HG02884 (cell line): ENCODE data around the gene SNX10.

Experiments
- ATAC-seq: cut with Tn5 transposase; IDR thresholded peaks from one replicate; pipeline ENCODE4 v1.9.1; 2021; ENCODE audit warnings: mild to moderate bottlenecking, moderate library complexity; ENCODE audit not compliant: unreplicated experiment

SNX10 gene

DNA sequence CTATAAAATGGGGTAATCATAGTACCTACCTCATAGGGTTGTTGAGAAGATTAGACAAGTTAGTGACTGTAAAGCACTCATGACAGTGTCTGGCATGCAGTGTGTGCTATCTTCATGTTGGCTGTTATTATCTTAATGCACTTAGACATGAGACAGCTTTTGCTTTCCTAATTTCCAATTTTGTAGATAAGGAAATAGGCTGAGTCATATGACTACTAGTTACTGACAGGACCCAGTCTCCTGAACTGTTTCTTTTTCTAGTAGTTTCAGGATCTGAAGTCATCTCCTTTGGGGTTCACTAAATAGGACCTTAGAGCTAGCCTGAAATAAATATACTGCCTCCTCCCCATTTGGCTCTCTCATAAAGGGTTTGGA, 74.2 kb downstream of the SNX10 start:
- no peak for ATAC-seq

- ATAC-seq: no peak
Measured at GRCh38 chr7:26367219-26367711, 75.6 kb downstream of the SNX10 start.

- ATAC-seq: no peak
Measured at GRCh38 chr7:26368542-26368941, 76.9 kb downstream of the SNX10 start.

- ATAC-seq: no peak
Measured at GRCh38 chr7:26369593-26369992, 77.9 kb downstream of the SNX10 start.

DNA sequence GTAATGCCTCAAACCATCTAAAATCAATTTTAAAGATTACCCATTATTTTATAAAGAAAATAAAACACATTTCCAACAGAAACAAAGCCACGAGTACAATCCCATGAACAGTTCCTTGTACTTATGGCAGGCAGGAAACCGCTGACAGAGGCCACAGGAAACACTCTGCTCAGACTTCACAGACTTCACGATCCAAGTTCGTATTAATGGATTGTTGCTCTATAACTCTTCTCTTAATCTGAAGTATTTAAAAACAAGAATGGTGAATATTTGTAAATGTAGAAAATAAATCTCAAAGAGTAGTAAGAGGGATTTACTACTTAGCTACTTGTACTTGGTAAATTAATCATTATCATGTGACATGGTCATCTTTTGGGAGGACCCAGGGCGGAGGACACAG, 78.3 kb downstream of the SNX10 start:
- no peak for ATAC-seq

GRCh38 chr7:26372249-26372648, 80.6 kb downstream of the SNX10 start:
- no peak for ATAC-seq

DNA sequence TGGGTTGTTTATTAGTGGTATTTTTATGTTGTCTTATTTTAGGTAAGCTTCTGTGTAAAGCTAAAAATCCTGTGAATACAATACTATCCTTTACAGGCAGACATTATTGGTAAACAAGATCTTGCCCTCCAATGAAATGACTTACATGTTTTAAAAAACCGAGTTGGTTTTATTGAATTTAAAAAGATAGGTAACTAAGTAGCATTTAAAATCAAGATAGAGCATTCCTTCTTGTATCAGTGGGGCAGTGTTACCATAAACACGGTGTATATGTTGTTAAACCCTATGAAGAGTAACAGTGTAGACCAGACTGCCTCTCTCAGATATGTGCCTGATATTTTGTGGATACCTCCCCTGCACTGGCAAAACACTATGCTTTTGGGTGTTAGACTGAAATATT, 81.0 kb downstream of the SNX10 start:
- no peak for ATAC-seq

- no peak for ATAC-seq
Measured at GRCh38 chr7:26374647-26375373, 83.1 kb downstream of the SNX10 start.

- no peak for ATAC-seq
Measured at GRCh38 chr7:26375726-26376174, 84.1 kb downstream of the SNX10 start.

DNA sequence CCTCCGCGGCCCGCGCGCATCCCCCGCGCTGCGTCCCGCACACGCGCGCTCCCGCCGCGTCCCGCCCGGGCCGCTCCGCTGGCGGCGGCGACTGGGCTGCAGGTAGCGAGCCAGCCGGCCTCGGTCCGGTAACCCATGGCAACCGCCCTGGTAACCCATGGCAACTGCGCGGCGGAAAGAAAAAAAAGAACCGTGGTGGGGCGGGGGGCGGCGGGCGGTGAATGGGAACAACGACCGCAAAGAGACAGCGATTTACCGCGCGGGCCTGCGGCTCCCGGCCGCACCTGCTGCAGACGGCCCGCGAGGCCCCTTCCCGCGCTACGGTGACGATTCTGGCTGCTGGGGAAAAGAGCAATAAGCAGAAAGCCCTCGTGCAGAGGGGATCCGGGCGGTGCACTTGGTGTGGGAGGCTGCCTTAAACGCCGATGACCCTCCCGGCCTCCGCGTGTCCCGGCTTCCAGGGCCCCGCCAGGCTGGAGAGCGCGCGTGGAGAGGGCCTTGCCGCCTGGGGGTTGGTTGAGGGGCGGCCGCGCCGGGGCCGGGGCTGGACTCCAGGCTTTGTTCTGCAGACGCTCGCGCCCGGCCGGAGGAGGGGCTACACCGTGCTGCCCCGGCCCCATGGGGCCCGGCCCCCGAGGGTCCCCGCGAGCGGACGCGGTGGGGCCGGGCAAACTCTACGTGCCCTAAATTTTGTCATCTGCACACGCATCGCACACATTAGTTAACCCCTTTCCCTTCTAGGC, 84.7 kb downstream of the SNX10 start:
- peak; percentile 36 for ATAC-seq

- no peak for ATAC-seq
Measured at GRCh38 chr7:26378016-26378415, 86.4 kb downstream of the SNX10 start.

- ATAC-seq: no peak
Measured at GRCh38 chr7:26379711-26380110, 88.0 kb downstream of the SNX10 start.

- no peak for ATAC-seq
Measured at GRCh38 chr7:26381476-26382353, 90.1 kb downstream of the SNX10 start.

DNA sequence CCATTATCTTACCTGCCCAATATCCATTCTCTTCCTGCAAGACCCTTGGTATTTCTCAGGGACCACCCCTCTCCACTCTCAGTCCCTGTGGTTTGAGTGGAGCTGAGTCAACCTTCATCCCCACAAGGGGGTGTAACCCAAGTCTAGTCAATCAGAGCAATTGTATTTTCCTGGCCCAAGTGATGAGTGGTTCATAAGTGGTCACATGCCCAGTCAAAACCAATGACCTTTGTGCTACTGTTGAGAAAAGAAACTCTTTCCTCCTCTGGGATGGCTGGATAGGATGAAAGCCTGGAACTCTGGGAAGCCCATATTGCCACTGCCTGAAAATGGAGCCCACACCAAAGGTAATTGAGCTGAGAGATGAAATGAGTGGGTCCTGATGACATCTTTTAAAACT, 93.6 kb downstream of the SNX10 start:
- ATAC-seq: no peak

- no peak for ATAC-seq
Measured at GRCh38 chr7:26387731-26388130, 96.1 kb downstream of the SNX10 start.

- ATAC-seq: peak; percentile 92
Measured at GRCh38 chr7:26388256-26388655, 96.6 kb downstream of the SNX10 start.

GRCh38 chr7:26390016-26390415, 98.4 kb downstream of the SNX10 start:
- no peak for ATAC-seq

- ATAC-seq: no peak
Measured at GRCh38 chr7:26393818-26394217, 102.2 kb downstream of the SNX10 start.

DNA sequence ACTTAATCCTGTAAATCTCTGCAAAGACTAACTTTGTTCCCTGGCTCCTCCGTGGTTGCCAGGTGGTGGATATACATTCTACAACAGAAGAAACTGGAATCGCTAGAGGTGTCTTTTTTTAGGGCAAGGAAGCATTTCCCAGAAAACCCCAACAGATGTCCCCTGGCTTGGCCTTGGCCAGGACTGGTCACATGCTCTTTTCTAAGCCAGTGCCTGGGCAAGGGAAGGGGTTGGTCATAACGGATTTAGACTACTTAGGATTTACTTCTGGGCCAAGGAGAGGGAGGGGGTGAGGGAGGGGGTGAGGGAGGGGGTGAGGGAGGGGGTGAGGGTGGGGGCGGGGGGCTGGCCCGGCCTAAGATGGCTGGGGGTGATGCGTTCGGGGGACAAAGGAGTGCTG, 105.7 kb downstream of the SNX10 start:
- ATAC-seq: no peak

- ATAC-seq: peak; percentile 20
Measured at GRCh38 chr7:26397796-26398426, 106.2 kb downstream of the SNX10 start.

DNA sequence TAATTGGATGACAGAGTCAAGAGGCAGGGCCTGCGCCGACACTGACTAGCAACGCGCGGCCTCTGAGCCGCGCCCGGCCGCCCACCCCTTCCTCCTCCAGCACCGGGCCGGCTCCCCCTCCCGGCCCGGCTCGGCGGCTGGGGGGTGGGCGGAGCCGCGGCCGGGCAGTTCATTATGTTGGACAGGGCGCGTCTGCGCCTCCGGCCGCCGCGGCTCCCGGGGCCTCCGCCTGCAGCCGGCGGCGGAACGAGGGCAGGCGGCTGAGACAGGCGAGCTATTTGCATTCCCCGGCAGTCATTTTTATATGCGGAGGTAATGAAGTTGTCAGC, 106.7 kb downstream of the SNX10 start:
- ATAC-seq: peak; percentile 32
